Fibroblast of skin of scalp (primary cell): ENCODE data around the gene ARL13A.
"Not testable (repeated sequence)": the region's sequence is repeated elsewhere in the genome, so short reads cannot be mapped to it uniquely, and the experiment has no call there.

Experiments
- DNase-seq: peaks from one replicate; pipeline ENCODE4 v3.0.0-alpha.2; 2013

ARL13A gene

DNA sequence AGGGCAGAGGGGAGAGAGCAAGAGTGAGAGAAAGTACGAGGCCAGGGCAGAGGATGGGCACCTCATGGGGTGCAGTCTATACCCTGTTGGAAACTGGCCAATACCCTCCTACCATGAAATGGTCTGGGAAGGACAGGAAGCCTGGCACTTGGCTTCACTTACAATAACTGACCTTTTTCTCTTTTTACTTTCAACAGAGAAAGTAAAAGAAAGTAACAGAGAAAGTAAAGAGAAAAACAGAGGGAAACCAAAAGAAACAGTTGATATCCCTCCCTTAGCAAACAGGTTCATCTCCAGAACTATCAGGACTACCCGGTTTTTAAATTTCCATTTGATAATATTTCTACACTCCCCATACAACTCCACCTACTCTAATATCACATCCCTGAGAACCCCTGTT lies 20.6 kb downstream of the ARL13A start:
- no peak for DNase-seq

DNA sequence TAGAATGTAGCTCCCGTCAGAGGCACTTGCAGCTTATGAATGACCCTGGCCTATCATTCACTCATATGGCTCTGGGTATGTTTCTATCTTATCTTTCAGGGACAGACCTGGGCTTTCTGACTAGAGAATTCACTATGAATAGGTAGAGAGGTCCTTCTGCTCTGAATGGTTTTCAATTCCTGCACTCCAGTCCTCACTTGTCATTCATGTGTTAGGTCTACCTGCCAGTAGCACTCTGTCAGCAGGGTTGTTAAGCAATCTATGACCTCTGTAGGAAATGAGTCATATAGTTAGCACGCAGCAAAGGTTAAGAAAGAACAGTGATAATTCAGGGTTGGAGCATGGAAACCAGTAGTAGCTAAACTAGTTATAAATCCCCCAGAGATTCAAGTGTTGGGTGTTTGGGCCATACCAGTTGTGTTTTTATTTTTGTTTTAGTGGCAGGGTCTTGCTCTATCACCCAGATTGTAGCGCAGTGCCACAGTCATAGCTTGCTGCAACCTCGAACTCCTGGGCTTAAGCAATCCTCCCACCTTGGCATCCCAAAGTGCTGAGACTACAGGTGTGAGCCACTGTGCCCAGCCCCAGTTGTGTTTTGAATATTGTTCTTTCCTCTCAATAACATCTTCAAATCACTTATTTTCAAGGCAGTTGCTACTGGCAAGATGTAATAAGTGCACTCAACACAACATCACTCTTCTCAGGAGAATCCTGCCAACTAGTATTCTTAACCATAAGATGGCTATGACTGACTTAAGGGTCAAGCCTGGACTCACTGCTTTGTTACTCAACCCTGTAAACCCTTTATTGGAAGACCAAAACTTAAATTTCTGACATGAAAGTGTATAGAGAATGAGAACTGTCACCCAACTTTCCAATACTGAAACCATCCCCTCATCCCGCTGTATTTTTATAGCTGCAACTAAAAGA lies 25.1 kb downstream of the ARL13A start:
- no peak for DNase-seq

DNA sequence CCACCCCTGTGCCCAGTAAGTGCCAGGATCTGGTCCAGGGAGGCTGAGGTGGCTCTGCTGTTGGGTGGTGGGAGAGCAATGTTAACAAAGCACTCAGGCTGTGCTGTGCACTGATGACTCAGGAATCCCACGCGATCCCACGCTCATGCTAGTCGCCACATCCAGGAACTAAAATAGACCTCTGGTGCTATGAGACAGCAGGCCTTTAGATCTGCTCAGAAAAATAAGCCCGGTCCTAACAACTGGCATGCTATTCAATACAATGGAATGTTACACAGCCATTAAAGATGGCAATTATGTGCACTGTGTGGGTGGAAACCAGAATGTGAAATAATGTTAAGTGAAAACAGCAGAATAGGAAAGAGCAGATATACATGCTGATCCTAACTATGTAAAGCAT lies 26.0 kb downstream of the ARL13A start:
- peak; percentile 61 for DNase-seq

DNA sequence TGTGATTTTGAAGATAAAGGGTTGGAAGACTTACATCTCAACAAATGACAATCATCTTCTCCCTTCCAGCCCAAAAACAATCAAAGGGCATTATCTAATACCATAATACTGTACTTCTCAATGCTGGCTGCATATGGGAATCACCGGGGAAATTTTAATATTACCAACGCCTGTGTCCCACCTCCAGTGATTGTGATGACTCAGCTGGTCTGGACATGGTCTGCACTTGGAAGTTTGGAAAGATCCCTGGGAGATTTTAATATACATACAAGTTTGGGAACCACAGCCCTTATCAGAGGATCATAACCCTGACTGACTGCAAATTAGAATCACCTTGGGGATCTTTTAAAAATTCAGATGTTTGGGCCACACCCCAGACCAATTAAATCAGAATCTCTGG lies 29.9 kb downstream of the ARL13A start:
- DNase-seq = no peak

DNA sequence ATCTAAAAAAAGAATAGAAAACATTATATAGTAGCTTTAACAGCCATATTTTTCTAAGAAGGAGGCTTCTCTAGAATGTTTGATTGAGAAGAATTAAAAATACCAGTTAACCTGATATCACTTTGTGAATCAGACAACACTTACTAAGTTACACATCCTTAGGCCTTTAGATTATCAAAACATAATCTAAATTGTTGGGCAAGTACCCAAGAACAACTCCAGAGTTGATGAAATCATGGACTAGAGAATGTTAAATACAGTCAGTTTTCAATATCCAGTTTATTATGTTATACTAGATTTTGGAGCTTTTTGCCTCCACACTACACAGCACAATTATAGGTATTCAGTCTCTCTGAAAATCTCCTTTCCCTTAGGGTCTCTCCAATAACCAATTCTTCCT lies 39.6 kb downstream of the ARL13A start:
- DNase-seq = peak; percentile 30

DNA sequence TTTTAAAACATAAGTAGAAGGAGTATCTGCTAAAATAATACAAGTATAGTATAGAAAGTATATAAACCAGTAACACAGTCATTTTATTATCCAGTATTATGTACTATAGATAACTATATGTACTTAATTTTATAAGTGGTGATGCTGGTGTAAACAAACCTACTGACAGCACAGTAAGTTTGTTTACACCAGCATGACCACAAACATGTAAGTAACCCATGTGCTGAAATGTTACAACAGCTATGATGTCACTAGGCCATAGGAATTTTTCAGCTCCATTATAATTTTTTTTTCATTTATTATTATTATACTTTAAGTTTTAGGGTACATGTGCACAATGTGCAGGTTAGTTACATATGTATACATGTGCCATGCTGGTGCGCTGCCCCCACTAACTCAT lies 42.5 kb downstream of the ARL13A start:
- not testable (repeated sequence) for DNase-seq

DNA sequence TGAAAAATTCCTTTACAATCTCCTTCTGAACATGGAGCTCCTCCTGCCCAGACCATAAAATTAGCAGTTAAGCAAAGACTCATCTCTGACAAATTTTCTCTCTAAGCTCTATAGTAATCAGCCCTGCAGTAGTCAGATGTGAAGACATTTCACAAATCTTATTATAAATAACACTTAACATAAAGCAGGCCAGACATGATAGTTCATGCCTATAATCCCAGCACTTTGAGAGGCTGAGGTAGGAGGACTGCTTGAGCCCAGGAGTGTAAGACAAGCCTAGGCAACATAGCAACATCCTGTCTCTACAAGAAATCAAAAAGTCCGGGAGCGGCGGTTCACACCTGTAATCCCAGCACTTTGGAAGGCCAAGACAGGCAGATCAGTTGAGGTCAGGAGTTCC lies 52.5 kb downstream of the ARL13A start:
- DNase-seq = no peak

DNA sequence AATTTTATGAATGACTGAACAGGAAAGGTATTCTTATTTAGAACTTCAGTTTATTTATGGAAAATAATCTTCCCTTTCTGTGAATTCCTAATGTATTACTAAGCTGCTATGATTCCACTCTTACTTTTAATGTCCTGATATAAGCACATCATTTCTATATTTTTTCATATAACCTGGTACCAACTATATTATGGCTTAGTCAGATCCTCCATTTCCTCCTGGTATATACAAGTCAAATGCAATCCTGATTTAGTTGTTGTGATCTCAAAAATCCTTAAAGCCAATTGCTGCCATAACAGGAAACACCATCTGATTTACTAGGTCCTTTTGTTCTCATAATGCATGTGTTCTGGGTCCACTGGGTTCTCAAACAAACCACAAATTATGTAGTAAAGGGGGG lies 55.6 kb downstream of the ARL13A start:
- DNase-seq = peak; percentile 10

DNA sequence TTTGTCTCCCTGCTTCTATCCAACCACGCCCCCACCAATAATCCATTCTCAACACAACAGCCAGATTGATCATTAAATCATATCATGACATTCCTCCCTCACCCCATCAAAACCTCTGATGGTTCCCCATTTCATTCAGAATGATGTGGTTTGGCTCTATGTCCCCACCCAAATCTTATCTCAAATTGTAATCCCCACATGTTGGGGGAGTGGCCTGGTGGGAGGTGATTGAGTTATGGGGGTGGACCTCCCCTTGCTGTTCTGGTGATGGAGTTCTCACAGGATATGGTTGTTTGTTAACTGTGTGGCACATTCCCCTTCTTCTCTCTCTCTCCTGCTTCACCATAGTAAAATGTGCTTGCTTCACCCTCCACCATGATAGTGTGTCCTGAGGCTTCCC lies 59.1 kb downstream of the ARL13A start:
- no peak for DNase-seq

DNA sequence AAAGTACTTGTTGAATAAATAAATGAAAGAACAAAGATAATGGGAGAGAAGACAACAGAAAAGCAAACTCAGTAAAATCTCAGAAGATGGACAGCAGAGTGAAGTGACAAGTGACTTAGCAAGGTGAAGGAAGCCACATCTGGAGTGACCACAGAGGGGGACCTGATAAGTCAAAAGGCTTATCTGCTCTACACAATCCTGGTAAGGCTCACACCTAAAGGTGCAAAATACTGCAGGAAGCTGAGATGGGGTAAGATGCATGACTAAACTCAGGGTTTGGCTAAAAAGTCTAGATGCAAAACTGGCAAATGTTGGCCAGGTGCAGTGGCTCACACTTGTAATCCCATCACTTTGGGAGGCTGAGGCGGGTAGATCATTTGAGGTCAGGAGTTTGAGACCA lies 60.2 kb downstream of the ARL13A start:
- DNase-seq = no peak

DNA sequence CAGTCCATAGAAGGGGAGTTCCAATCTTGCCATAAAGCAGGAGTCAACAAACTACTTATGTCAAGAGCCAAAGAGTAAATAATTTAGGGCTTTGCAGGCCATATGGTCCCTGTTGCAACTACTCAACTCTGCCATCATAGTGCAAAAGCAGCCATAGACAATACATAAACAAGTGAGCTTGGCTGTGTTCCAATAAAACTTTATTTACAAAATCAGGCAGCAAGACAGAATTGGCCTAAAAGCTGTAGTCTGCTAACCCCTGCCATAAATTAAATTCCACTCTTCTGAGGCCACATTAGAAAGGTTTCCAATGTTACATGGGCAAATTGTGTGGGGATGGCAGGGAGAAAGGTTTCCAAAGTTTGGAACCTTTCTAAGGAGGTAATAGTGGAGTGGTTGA lies 67.7 kb downstream of the ARL13A start:
- DNase-seq = no peak

DNA sequence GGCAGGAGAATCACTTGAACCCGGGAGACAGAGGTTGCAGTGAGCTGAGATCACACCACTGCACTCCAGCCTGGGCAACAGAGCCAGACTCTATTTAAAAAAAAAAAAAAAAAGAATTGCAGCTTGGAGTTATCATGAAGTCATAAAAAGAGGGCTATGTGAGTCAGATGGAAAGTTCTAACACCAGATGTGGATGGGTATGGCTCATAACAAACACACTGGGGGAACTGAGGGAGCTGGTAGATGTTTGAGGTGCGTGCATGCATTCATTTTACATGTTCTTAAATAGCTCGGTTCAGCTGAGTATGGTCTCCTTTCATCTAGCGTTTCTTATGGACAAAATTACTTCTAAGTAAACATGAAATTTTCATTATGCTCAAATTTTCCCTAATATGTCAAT lies 70.7 kb downstream of the ARL13A start:
- no peak for DNase-seq
